Astrocyte (in vitro differentiated cells and primary cell): ENCODE results near the gene SLC9A9.

ENCODE experiments used
- CTCF ChIP-seq: IDR thresholded peaks from 2 replicates; pipeline ENCODE4 v1.5.1; 2011; ENCODE audit warnings: low read depth, mild to moderate bottlenecking, inconsistent platforms, low read length, moderate library complexity; ENCODE audit not compliant: insufficient read depth
- EZH2 ChIP-seq: IDR thresholded peaks from 2 replicates; pipeline ENCODE4 v1.6.1; 2012; ENCODE audit warnings: mild to moderate bottlenecking, low read length, inconsistent platforms; ENCODE audit not compliant: insufficient read depth

GRCh38 chr3:143551761-143552160, 296.5 kb downstream of the SLC9A9 start:
- TF ChIP-seq CTCF = no peak
- no peak for TF ChIP-seq EZH2
